Ishikawa (cell line): Measurements from ENCODE around the gene CARMIL1.

Source experiments
- EGR1 ChIP-seq: IDR thresholded peaks from 2 replicates; pipeline ENCODE4 v1.6.1; 2012
- YY1 ChIP-seq: IDR thresholded peaks from 2 replicates; pipeline ENCODE4 v1.6.1; 2012; ENCODE audit warnings: low read depth

DNA sequence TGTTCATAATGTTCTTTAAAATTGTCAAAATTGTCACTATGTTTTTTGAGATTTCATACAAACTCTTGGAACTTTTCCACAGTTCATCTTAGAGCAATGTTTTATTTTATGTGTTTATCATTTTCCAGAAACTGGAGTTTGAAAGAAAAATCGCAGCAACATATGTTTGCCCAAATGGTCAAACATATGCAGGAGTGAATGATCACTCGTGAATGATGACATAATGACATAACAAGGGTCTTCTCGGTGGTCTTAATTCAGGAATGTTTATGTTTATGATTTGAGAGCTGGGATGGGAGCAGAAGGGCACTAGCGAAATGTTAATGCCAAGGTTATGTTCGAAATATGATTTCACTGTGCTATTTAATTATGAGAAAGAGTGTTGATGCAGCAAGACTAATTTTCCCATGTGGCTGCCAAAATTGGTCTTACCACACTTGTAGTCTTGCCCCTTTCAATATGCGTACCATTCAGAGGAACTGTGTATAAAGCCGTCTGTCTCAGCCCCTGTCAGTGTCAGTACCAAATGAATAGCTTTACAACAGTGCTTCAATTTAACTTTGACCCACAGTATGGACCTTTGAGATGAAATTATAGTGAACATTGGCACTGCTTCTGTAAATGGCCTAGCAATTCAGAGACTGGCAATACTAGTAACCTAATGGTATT lies 152.3 kb downstream of the CARMIL1 start:
- no peak for TF ChIP-seq YY1
- no peak for TF ChIP-seq EGR1
